Neuronal stem cell (in vitro differentiated cells): Measurements from ENCODE around the gene XPOT.

Source experiments
- DNase-seq: peaks from one replicate; pipeline ENCODE4 v3.0.0-alpha.2; 2013; ENCODE audit warnings: low spot score
- H2AFZ ChIP-seq: one replicate; pipeline ENCODE4 v1.6.1; 2013; ENCODE audit warnings: mild to moderate bottlenecking, low read length, inconsistent platforms
- H2AK5ac ChIP-seq: 2 replicates; pipeline ENCODE4 v1.6.1; 2013; ENCODE audit warnings: low read depth, mild to moderate bottlenecking, inconsistent platforms, low read length, moderate library complexity, mixed read lengths
- H2BK120ac ChIP-seq: 2 replicates; pipeline ENCODE4 v1.6.1; 2013; ENCODE audit warnings: low read depth, mild to moderate bottlenecking, inconsistent platforms, low read length, moderate library complexity, mixed read lengths
- H2BK12ac ChIP-seq: one replicate; pipeline ENCODE4 v1.6.1; 2013; ENCODE audit warnings: low read length, inconsistent platforms
- H2BK15ac ChIP-seq: 2 replicates; pipeline ENCODE4 v1.6.1; 2013; ENCODE audit warnings: mild to moderate bottlenecking, low read length, inconsistent platforms, mixed read lengths
- H2BK5ac ChIP-seq: one replicate; pipeline ENCODE4 v1.6.1; 2013; ENCODE audit warnings: inconsistent platforms, mild to moderate bottlenecking, low read length, moderate library complexity
- H3K14ac ChIP-seq: one replicate; pipeline ENCODE4 v1.6.1; 2013; ENCODE audit warnings: low read length, inconsistent platforms
- H3K18ac ChIP-seq: 2 replicates; pipeline ENCODE4 v1.6.1; 2013; ENCODE audit warnings: low read length, inconsistent platforms
- H3K23ac ChIP-seq: 2 replicates; pipeline ENCODE4 v1.6.1; 2013; ENCODE audit warnings: low read depth, mild to moderate bottlenecking, mixed read lengths, low read length, inconsistent platforms; ENCODE audit not compliant: poor library complexity
- H3K27ac ChIP-seq: replicated peaks from 3 replicates; pipeline ENCODE4 v1.5.1; 2013; ENCODE audit warnings: low read length, inconsistent platforms
- H3K27me3 ChIP-seq, 3 experiments: 2 replicates each; pipeline ENCODE4 v1.6.1; 2013; ENCODE audit warnings: low read length in 3 of 3, mild to moderate bottlenecking in 2 of 3, inconsistent platforms in 1 of 3, low read depth in 1 of 3, mixed read lengths in 1 of 3, moderate library complexity in 1 of 3; ENCODE audit not compliant: control insufficient read depth in 3 of 3, insufficient read depth in 3 of 3
- H3K36me3 ChIP-seq, 2 donors: replicated peaks in 1 of 2; 2 replicates each; pipeline ENCODE4 v1.6.1; 2013; ENCODE audit warnings: low read length in 2 of 2; ENCODE audit not compliant: control insufficient read depth in 2 of 2, insufficient read depth in 2 of 2
- H3K4ac ChIP-seq: 2 replicates; pipeline ENCODE4 v1.6.1; 2013; ENCODE audit warnings: inconsistent platforms, mild to moderate bottlenecking, low read length, moderate library complexity
- H3K4me1 ChIP-seq, 2 donors: 1 replicate in 1 of 2; 2 replicates in 1 of 2; pipeline ENCODE4 v1.6.1; 2013; ENCODE audit warnings: low read length in 2 of 2, low read depth in 1 of 2; ENCODE audit not compliant: control insufficient read depth in 2 of 2, insufficient read depth in 1 of 2
- H3K4me2 ChIP-seq: one replicate; pipeline ENCODE4 v1.6.1; 2013; ENCODE audit warnings: mild to moderate bottlenecking, low read length, inconsistent platforms; ENCODE audit not compliant: insufficient read depth, poor library complexity, severe bottlenecking
- H3K4me3 ChIP-seq, 2 donors: 2 replicates each; pipeline ENCODE4 v1.5.1; 2013; ENCODE audit warnings: low read length in 2 of 2, mild to moderate bottlenecking in 2 of 2, inconsistent platforms in 1 of 2, moderate library complexity in 1 of 2
- H3K79me1 ChIP-seq: one replicate; pipeline ENCODE4 v1.6.1; 2013; ENCODE audit warnings: low read depth, mild to moderate bottlenecking, inconsistent platforms, low read length, moderate library complexity
- H3K9ac ChIP-seq: one replicate; pipeline ENCODE4 v1.6.1; 2013; ENCODE audit warnings: mild to moderate bottlenecking, low read depth, low read length, inconsistent platforms; ENCODE audit not compliant: poor library complexity
- H3K9me3 ChIP-seq, 2 donors: replicated peaks in 1 of 2; 2 replicates each; pipeline versions ENCODE3 to v1.6.1; 2013; ENCODE audit warnings: low read length in 2 of 2, mild to moderate bottlenecking in 2 of 2, inconsistent platforms in 1 of 2, low read depth in 1 of 2, mixed read lengths in 1 of 2, moderate library complexity in 1 of 2; ENCODE audit not compliant: control insufficient read depth in 2 of 2, insufficient read depth in 1 of 2
- H4K8ac ChIP-seq: one replicate; pipeline ENCODE4 v1.6.1; 2013; ENCODE audit warnings: low read depth, mild to moderate bottlenecking, inconsistent platforms, low read length, moderate library complexity
- H4K91ac ChIP-seq: one replicate; pipeline ENCODE4 v1.6.1; 2013; ENCODE audit warnings: low read length, low read depth, mild to moderate bottlenecking, inconsistent platforms; ENCODE audit not compliant: poor library complexity
- WGBS, 2 donors: extraction: QIAGEN DNeasy Blood & Tissue Kit; methylation state at CpG; one replicate each; pipeline ENCODE4 v1.1.7; 2013; ENCODE audit warnings: missing lambda C conversion rate in 2 of 2, mixed read lengths in 1 of 2; ENCODE audit not compliant: insufficient read length in 2 of 2, insufficient replicate concordance in 1 of 2; ENCODE audit errors: extremely low coverage in 2 of 2; 5-methylcytosine and 5-hydroxymethylcytosine counted together

XPOT gene

GRCh38 chr12:64470495-64470894, 66.3 kb downstream of the XPOT start:
- Histone ChIP-seq H2AK5ac (no peak overlapping the region), H3K9ac (no peak overlapping the region), H2BK120ac (no peak overlapping the region), H3K4me1 (no peaks in the 10 kb centered on the region), H3K79me1 (no peaks in the 10 kb centered on the region), H3K4me3 (no peak overlapping the region), H4K8ac (no peak overlapping the region), H3K27me3 (no peaks in the 10 kb centered on the region), H3K27ac (no peak overlapping the region), H3K4ac (no peak overlapping the region), H3K36me3 (peaks cover 28 to 99% of the 10 kb centered on the region in 2 donors), H3K23ac (no peak overlapping the region), H3K9me3 (peaks cover 2 to 8% of the 10 kb centered on the region in 2 donors), H2BK5ac (no peak overlapping the region), H4K91ac (no peak overlapping the region), H3K18ac (no peak overlapping the region), H3K4me2 (no peak overlapping the region), H2AFZ (no peak overlapping the region), H2BK12ac (no peak overlapping the region), H2BK15ac (no peak overlapping the region), H3K14ac (no peak overlapping the region)
- WGBS, 2 donors, result no CpG with 5 or more reads among the region's 2 CpGs
- DNase-seq, result no peak

- Histone ChIP-seq H2BK120ac (no peak overlapping the region), H3K9me3 (peaks cover 2 to 22% of the 10 kb centered on the region in 2 donors), H2BK5ac (no peak overlapping the region), H3K27me3 (no peaks in the 10 kb centered on the region), H3K18ac (no peak overlapping the region), H3K27ac (no peak overlapping the region), H3K9ac (no peak overlapping the region), H3K4me1 (no peaks in the 10 kb centered on the region), H4K8ac (no peak overlapping the region), H2BK12ac (no peak overlapping the region), H3K79me1 (no peaks in the 10 kb centered on the region), H2BK15ac (no peak overlapping the region), H3K4ac (no peak overlapping the region), H3K4me2 (no peak overlapping the region), H2AK5ac (no peak overlapping the region), H3K14ac (no peak overlapping the region), H4K91ac (no peak overlapping the region), H3K36me3 (peaks cover 24 to 94% of the 10 kb centered on the region in 2 donors), H3K4me3 (no peak overlapping the region), H3K23ac (no peak overlapping the region), H2AFZ (no peak overlapping the region)
- DNase-seq, result no peak
- WGBS, 2 donors, result no CpG with 5 or more reads among the region's 2 CpGs
Measured at GRCh38 chr12:64473176-64473575, 69.0 kb downstream of the XPOT start.

GRCh38 chr12:64475518-64475917, 71.3 kb downstream of the XPOT start:
- no peak overlapping the region for H3K18ac ChIP-seq
- no peak overlapping the region for H2AK5ac ChIP-seq
- no peak overlapping the region for H3K23ac ChIP-seq
- peaks cover 2 to 22% of the 10 kb centered on the region in 2 donors for H3K9me3 ChIP-seq
- H3K9ac ChIP-seq, result no peak overlapping the region
- H2AFZ ChIP-seq, result no peak overlapping the region
- no peak overlapping the region for H3K4me2 ChIP-seq
- no peaks in the 10 kb centered on the region for H3K79me1 ChIP-seq
- no peaks in the 10 kb centered on the region for H3K4me1 ChIP-seq
- DNase-seq, result no peak
- H3K36me3 ChIP-seq, result peaks cover 13 to 89% of the 10 kb centered on the region in 2 donors
- no peak overlapping the region for H2BK120ac ChIP-seq
- no peak overlapping the region for H3K4me3 ChIP-seq
- H3K14ac ChIP-seq, result no peak overlapping the region
- H3K27ac ChIP-seq, result no peak overlapping the region
- H3K27me3 ChIP-seq, result no peaks in the 10 kb centered on the region
- no peak overlapping the region for H3K4ac ChIP-seq
- no CpG with 5 or more reads among the region's 4 CpGs for WGBS, 2 donors
- H4K8ac ChIP-seq, result no peak overlapping the region
- no peak overlapping the region for H2BK12ac ChIP-seq
- no peak overlapping the region for H2BK5ac ChIP-seq
- no peak overlapping the region for H2BK15ac ChIP-seq
- H4K91ac ChIP-seq, result no peak overlapping the region

GRCh38 chr12:64476844-64477243, 72.7 kb downstream of the XPOT start:
- no peak for DNase-seq
- no peaks in the 10 kb centered on the region for H3K4me1 ChIP-seq
- H3K4me2 ChIP-seq, result no peak overlapping the region
- H2BK5ac ChIP-seq, result no peak overlapping the region
- no peak overlapping the region for H2AFZ ChIP-seq
- no peak overlapping the region for H3K4me3 ChIP-seq
- H2AK5ac ChIP-seq, result no peak overlapping the region
- H3K18ac ChIP-seq, result no peak overlapping the region
- no peak overlapping the region for H3K23ac ChIP-seq
- H3K14ac ChIP-seq, result no peak overlapping the region
- no peak overlapping the region for H3K4ac ChIP-seq
- peaks cover 2 to 22% of the 10 kb centered on the region in 2 donors for H3K9me3 ChIP-seq
- H2BK15ac ChIP-seq, result no peak overlapping the region
- H3K79me1 ChIP-seq, result no peaks in the 10 kb centered on the region
- no peaks in the 10 kb centered on the region for H3K27me3 ChIP-seq
- no peak overlapping the region for H3K27ac ChIP-seq
- no peak overlapping the region for H4K8ac ChIP-seq
- H2BK12ac ChIP-seq, result no peak overlapping the region
- H3K36me3 ChIP-seq, result peaks cover 9 to 90% of the 10 kb centered on the region in 2 donors
- H4K91ac ChIP-seq, result no peak overlapping the region
- H2BK120ac ChIP-seq, result no peak overlapping the region
- no peak overlapping the region for H3K9ac ChIP-seq
- no CpG with 5 or more reads among the region's 2 CpGs for WGBS, 2 donors
